Colonic mucosa (tissue), 4 donors: Measurements from ENCODE around the gene NPBWR2. TPM values are rescaled to one million over a fixed set of nuclear protein-coding genes. Genes with fewer than 3 reads are reported as not detected.

ENCODE experiments used
- DNase-seq: peaks from one replicate; pipeline ENCODE4 v3.0.0-alpha.2; 2020
- H3K27ac ChIP-seq: fragments of 200-600 bp; one replicate; pipeline ENCODE4 v1.8.0; 2021
- H3K27me3 ChIP-seq: fragments of 200-600 bp; one replicate; pipeline ENCODE4 v1.8.0; 2021
- H3K36me3 ChIP-seq: fragments of 200-600 bp; one replicate; pipeline ENCODE4 v1.8.0; 2021
- H3K4me1 ChIP-seq: fragments of 200-600 bp; one replicate; pipeline ENCODE4 v1.8.0; 2021; ENCODE audit warnings: mild to moderate bottlenecking
- H3K4me3 ChIP-seq: fragments of 200-600 bp; one replicate; pipeline ENCODE4 v1.8.0; 2021
- H3K9ac ChIP-seq, 2 donors: one replicate each; pipeline ENCODE4 v1.7.0; 2013; ENCODE audit warnings: control low read depth in 2 of 2, low read depth in 2 of 2, low read length in 2 of 2
- H3K9me3 ChIP-seq: fragments of 200-600 bp; one replicate; pipeline ENCODE4 v1.8.0; 2021
- intact Hi-C: fragments of 100-400 bp; cut with DNase I; formaldehyde crosslinking; loops from one replicate; pipeline ENCODE4 v1.14.1; 2022
- total RNA-seq, 2 donors: library from RNA; stranded (reverse); fragmentation: NEBNext Ultra II Directional in 1 of 2; extraction: Animal tissue kit (Norgen Biotek cat#: 25700) in 1 of 2; gene quantifications; one replicate each; pipeline ENCODE4 v1.2.1, GENCODE V29; 2021
- TF ChIP-seq, protein P1 (sequence below): fragments of 200-600 bp; IDR thresholded peaks from one replicate; pipeline ENCODE4 v1.8.0; 2022; ENCODE audit warnings: antibody characterized with exemption, mild to moderate bottlenecking
- donor health status: healthy.
- donor health status: DM: no; HTN: no; CAD: no.
- donor health status: DM: no; HTN: no; CAD: no.

NPBWR2 gene
- total RNA-seq, 2 donors from 2014 or later: not detected

DNA sequence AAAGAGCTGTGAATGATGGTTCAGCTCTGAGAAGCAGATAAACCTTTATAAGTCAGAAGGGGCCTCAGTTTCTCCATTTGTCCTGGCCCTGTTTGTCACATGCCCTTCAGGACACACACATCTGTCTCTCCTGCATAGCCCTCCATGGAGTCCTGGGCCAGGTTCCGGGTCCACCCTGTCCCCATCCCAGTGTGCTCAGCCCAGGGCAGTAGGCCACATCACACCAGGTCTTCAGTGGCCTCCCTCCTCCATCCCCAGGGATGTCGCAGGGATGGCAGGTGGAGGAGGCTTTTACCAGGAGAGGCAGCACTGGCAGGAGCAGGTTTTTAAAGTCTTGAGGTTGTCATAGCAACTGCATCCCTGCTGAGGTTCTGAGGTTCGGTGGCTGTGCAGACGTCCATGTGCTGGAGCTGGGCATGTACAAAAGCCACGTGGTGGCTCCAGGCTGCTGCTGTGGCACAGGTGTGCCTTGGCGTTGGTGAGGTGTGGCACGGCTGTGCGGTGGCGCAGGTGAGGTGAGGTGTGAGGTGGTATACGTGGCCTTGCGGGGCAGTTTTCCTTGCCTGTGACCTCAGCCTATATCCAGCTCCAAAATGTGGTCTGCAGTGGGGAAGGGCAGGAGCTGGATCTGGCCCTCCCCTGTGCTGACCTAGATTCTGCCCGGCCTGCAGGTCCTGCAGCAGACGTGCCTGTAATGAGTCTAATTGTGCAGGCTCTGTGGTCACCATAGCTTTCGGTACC lies 8.0 kb upstream of the NPBWR2 start:
- intact Hi-C loops: no loop called here
- Histone ChIP-seq H3K4me1 (no peaks in the 10 kb centered on the region), H3K27ac (no peak overlapping the region), H3K36me3 (no peaks in the 10 kb centered on the region), H3K27me3 (no peaks in the 10 kb centered on the region), H3K9me3 (no peaks in the 10 kb centered on the region), H3K4me3 (no peak overlapping the region), H3K9ac (no peak overlapping the region)
- no peak for DNase-seq
- TF ChIP-seq, protein P1, sequence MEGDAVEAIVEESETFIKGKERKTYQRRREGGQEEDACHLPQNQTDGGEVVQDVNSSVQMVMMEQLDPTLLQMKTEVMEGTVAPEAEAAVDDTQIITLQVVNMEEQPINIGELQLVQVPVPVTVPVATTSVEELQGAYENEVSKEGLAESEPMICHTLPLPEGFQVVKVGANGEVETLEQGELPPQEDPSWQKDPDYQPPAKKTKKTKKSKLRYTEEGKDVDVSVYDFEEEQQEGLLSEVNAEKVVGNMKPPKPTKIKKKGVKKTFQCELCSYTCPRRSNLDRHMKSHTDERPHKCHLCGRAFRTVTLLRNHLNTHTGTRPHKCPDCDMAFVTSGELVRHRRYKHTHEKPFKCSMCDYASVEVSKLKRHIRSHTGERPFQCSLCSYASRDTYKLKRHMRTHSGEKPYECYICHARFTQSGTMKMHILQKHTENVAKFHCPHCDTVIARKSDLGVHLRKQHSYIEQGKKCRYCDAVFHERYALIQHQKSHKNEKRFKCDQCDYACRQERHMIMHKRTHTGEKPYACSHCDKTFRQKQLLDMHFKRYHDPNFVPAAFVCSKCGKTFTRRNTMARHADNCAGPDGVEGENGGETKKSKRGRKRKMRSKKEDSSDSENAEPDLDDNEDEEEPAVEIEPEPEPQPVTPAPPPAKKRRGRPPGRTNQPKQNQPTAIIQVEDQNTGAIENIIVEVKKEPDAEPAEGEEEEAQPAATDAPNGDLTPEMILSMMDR: no peak

DNA sequence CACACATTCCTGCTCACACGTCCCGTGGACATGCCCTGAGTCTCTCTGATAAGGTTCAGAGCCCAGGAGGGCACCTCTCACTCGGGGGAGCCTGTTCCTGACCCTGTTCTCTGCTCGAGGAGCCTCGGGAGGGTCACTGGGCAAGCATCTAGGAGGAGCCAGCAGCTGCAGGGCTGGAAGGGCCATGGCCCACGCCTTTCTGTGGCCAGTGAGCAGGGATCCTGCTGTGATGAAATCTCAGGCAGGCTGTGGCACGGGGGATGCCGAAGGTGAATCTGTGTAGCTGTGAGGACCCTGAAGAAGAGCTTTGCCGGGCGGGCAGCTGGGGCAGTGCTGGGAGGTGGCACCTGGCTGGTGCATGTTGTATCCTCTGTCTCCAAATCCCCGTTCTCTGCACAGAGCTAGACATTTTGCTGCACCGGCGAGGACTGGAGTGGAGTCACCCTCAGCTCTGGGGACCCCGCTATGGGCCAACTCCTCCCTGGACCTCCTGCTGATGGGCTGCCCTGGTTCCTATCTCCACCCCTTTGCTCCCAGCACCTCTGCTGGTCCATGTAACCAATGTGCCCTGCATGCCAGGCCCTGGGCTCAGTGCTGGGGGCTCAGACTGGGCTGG lies 7.1 kb upstream of the NPBWR2 start:
- Histone ChIP-seq H3K4me1 (no peaks in the 10 kb centered on the region), H3K27ac (no peak overlapping the region), H3K27me3 (no peaks in the 10 kb centered on the region), H3K9me3 (no peaks in the 10 kb centered on the region), H3K36me3 (no peaks in the 10 kb centered on the region), H3K9ac (no peak overlapping the region), H3K4me3 (no peak overlapping the region)
- DNase-seq: no peak
- TF ChIP-seq, protein P1: no peak
- intact Hi-C loops: no loop called here

DNA sequence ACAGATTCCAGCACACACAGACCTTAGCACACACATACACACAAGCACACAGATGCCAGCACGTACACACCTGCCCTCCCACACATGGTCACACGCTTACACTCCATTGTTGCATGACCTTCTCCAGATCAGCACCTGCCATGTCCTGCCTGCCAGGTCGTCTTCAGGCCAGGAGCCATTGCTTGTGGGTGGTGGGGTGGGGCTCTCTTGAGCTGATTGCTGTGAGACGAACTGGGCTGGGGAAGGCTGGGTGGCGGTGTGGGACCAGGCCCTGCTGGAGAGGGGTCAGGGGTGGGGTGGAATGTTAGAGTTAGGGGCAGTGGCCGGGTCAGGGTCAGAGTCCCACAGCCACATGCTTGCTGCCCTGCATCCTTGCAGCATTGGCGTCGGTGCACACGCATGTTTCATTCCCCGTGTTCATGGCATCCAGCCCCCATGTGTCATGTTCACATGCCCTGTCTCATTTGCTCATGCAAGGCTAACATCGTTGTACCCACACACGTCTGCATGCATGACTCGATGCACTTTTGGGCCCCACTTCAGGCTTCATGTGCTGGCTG lies 6.5 kb upstream of the NPBWR2 start:
- no peaks in the 10 kb centered on the region for H3K9me3 ChIP-seq
- DNase-seq: no peak
- H3K36me3 ChIP-seq: no peaks in the 10 kb centered on the region
- H3K4me1 ChIP-seq: no peaks in the 10 kb centered on the region
- intact Hi-C loops: no loop called here
- TF ChIP-seq, protein P1: no peak
- H3K27ac ChIP-seq: no peak overlapping the region
- H3K9ac ChIP-seq: no peak overlapping the region
- no peaks in the 10 kb centered on the region for H3K27me3 ChIP-seq
- no peak overlapping the region for H3K4me3 ChIP-seq

DNA sequence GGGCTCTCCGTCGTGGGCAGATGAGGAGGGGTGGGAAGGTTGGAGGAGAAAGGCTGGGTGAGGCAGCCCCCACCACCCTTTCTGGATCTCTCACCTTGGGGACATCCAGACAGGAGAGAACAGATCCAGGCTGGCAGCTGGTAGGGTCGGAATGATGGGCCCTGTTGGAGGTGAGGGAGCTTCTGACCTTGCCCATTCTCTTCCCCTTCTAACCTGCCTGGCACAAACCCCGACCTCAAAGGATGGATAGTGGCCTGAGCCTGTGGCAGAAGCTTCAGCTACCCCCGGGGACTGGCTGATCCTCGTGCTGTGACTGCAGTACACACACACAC lies 6.0 kb upstream of the NPBWR2 start:
- Histone ChIP-seq H3K4me1 (no peaks in the 10 kb centered on the region), H3K36me3 (no peaks in the 10 kb centered on the region), H3K4me3 (no peak overlapping the region), H3K9ac (no peak overlapping the region), H3K27ac (no peak overlapping the region), H3K27me3 (no peaks in the 10 kb centered on the region), H3K9me3 (no peaks in the 10 kb centered on the region)
- TF ChIP-seq, protein P1: no peak
- intact Hi-C loops: no loop called here
- no peak for DNase-seq

DNA sequence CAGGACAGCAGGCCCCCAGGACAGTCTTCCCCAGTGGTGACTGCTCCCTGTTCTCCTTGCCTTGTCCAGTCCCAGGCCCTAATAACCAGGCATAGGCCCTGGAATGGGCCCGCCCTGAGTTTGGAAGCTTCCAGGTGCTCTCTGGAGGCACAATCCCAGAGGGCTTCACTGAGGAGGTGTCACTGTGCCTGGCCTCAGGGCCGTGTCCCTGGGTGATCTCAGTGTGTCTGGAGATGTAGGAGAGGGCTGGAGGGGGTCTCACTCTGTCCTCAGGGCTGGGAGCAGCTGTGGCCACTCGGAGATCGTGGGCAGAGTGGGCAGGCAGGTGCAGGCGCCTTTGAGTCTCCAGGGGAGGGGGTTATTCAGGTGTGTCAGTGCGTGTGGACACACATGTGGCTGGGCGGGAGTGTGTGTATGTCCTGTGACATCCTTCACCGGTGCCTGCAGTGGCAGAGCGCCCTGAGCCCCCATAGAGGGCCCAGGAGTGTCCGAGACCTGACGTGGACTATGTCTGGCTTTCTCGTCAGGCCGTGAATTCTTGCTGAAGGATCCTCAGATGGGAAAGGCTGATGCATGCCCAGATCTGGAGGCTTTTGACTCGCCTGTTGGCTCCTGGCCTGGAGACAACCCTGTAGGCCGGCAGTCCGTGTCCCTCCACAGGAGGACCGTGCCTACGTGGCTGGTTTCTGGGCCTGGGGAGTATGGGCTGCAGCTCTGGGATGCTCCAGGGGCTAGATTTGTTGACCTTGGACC lies 5.5 kb upstream of the NPBWR2 start:
- no peak for DNase-seq
- Histone ChIP-seq H3K4me3 (no peak overlapping the region), H3K4me1 (no peaks in the 10 kb centered on the region), H3K9me3 (no peaks in the 10 kb centered on the region), H3K27ac (no peak overlapping the region), H3K27me3 (no peaks in the 10 kb centered on the region), H3K9ac (no peak overlapping the region), H3K36me3 (no peaks in the 10 kb centered on the region)
- TF ChIP-seq, protein P1: no peak
- intact Hi-C loops: no loop called here
